Adrenal gland (tissue), 5 donors: ENCODE measurements around the gene PLK5.

Experiments used
- POLR2A ChIP-seq, 2 donors: fragments of 450-650 bp; IDR thresholded peaks; one replicate each; pipeline ENCODE4 v1.6.1; 2017; ENCODE audit warnings: antibody characterized with exemption in 2 of 2, mild to moderate bottlenecking in 2 of 2, moderate library complexity in 1 of 2
- TF ChIP-seq, protein P1 (sequence below), 6 experiments: fragments of 450-650 bp in 4 of 6; fragments of 200-600 bp in 2 of 6; sonication (generic) in 1 of 6; IDR thresholded peaks; 1 replicate in 5 of 6; 2 replicates in 1 of 6; pipeline versions ENCODE4 v1.5.1 to v1.8.0; 2016 to 2021; ENCODE audit warnings: antibody characterized with exemption in 6 of 6, mild to moderate bottlenecking in 2 of 6, moderate library complexity in 1 of 6
- donor health status: DM: no; HTN: no; CAD: no.

DNA sequence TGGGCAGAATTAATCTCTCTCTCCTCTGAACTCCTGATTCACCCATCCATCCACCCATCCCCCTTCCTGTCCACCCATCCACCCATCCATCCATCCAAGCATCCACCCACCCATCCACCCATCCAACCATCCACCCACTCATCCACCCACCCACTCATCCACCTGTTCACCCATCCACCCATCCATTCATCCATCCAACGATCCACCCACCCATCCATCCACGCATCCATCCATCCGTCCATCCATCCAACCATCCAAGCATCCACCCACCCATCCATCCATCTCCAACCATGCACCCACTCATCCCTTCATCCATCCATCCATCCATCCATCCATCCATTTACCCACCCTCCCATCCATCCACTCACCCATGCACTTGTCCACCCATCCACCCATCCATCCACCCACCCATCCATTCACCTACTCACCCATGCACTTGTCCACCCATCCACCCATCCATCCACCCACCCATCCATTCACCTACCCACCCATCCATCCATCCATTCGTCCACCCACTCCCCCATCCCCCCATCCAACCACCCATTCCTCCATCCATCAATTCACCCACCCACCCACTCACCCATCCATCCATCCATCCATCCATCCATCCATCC lies 25.6 kb downstream of the PLK5 start:
- TF ChIP-seq, protein P1, sequence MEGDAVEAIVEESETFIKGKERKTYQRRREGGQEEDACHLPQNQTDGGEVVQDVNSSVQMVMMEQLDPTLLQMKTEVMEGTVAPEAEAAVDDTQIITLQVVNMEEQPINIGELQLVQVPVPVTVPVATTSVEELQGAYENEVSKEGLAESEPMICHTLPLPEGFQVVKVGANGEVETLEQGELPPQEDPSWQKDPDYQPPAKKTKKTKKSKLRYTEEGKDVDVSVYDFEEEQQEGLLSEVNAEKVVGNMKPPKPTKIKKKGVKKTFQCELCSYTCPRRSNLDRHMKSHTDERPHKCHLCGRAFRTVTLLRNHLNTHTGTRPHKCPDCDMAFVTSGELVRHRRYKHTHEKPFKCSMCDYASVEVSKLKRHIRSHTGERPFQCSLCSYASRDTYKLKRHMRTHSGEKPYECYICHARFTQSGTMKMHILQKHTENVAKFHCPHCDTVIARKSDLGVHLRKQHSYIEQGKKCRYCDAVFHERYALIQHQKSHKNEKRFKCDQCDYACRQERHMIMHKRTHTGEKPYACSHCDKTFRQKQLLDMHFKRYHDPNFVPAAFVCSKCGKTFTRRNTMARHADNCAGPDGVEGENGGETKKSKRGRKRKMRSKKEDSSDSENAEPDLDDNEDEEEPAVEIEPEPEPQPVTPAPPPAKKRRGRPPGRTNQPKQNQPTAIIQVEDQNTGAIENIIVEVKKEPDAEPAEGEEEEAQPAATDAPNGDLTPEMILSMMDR (IDR thresholded peaks at IDR 0.05), result no peak
- no peak for TF ChIP-seq POLR2A (IDR thresholded peaks at IDR 0.05)
